DMS153 (cell line): ENCODE measurements around the gene PTPRA.
"Not testable (repeated sequence)": the region's sequence is repeated elsewhere in the genome, so short reads cannot be mapped to it uniquely, and the experiment has no call there.

Experiments used
- DNase-seq: peaks from one replicate; lab custom pipeline; 2025; lab: John Stamatoyannopoulos, UW

PTPRA gene

GRCh38 chr20:3043322-3043721, 170.0 kb downstream of the PTPRA start, which contains the start of gene GNRH2:
Gene GNRH2 (plus strand): TSS chr20:3043622. CDS start chr20:3044415, 793 bp downstream.
- no peak for DNase-seq

- DNase-seq: no peak
These were observed 171.2 kb downstream of the PTPRA start for GRCh38 chr20:3044336-3044965.

- DNase-seq: peak; percentile 77
These were observed 171.9 kb downstream of the PTPRA start for GRCh38 chr20:3045042-3045815.

GRCh38 chr20:3045816-3046676, 172.8 kb downstream of the PTPRA start, which contains the start of gene MRPS26:
Gene MRPS26 (plus strand): TSS chr20:3046052. CDS start chr20:3046069, 17 bp downstream.
- peak; percentile 78 for DNase-seq

- DNase-seq: peak; percentile 63
These were observed 173.6 kb downstream of the PTPRA start for GRCh38 chr20:3046677-3047462.

- DNase-seq: no peak
These were observed 174.5 kb downstream of the PTPRA start for GRCh38 chr20:3047486-3048419.

- DNase-seq: no peak
These were observed 178.2 kb downstream of the PTPRA start for GRCh38 chr20:3051385-3052019.

GRCh38 chr20:3059489-3059888, 186.2 kb downstream of the PTPRA start:
- no peak for DNase-seq

GRCh38 chr20:3064119-3064518, 190.8 kb downstream of the PTPRA start:
- not testable (repeated sequence) for DNase-seq

- DNase-seq: no peak
These were observed 194.1 kb downstream of the PTPRA start for GRCh38 chr20:3067139-3068014.

- DNase-seq: no peak
These were observed 194.8 kb downstream of the PTPRA start for GRCh38 chr20:3068075-3068474.

- peak; percentile 49 for DNase-seq
These were observed 196.0 kb downstream of the PTPRA start for GRCh38 chr20:3068986-3069900.

GRCh38 chr20:3070725-3071124, 197.4 kb downstream of the PTPRA start:
- no peak for DNase-seq

GRCh38 chr20:3071266-3071609, 198.0 kb downstream of the PTPRA start:
- no peak for DNase-seq

- DNase-seq: no peak
These were observed 198.6 kb downstream of the PTPRA start, which contains the start of gene OXT for GRCh38 chr20:3071610-3072529. Gene OXT (plus strand): TSS chr20:3071620. CDS start chr20:3071656, 36 bp downstream.

GRCh38 chr20:3072530-3073250, 199.4 kb downstream of the PTPRA start:
- DNase-seq: no peak
